NCI-H774 (cell line): Measurements from ENCODE around the gene C10orf143.

ENCODE experiments used
- DNase-seq: peaks from one replicate; lab custom pipeline; 2025; lab: John Stamatoyannopoulos, UW

C10orf143 gene

GRCh38 chr10:130014263-130015074 lies 96.2 kb downstream of the C10orf143 start:
- no peak for DNase-seq
